Smooth muscle cell of trachea (primary cell): ENCODE measurements around the gene MFF. TPM values are rescaled to one million over a fixed set of nuclear protein-coding genes. Genes with fewer than 3 reads are reported as not detected.

Experiments
- total RNA-seq: library from RNA; depleted of rRNA; stranded (reverse); fragments of >200 nt; gene quantifications from 2 replicates; pipeline ENCODE4 v1.2.1, GENCODE V29; 2014

MFF gene, protein sequence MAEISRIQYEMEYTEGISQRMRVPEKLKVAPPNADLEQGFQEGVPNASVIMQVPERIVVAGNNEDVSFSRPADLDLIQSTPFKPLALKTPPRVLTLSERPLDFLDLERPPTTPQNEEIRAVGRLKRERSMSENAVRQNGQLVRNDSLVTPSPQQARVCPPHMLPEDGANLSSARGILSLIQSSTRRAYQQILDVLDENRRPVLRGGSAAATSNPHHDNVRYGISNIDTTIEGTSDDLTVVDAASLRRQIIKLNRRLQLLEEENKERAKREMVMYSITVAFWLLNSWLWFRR
- 113 and 142 TPM in 2 replicates for total RNA-seq

DNA sequence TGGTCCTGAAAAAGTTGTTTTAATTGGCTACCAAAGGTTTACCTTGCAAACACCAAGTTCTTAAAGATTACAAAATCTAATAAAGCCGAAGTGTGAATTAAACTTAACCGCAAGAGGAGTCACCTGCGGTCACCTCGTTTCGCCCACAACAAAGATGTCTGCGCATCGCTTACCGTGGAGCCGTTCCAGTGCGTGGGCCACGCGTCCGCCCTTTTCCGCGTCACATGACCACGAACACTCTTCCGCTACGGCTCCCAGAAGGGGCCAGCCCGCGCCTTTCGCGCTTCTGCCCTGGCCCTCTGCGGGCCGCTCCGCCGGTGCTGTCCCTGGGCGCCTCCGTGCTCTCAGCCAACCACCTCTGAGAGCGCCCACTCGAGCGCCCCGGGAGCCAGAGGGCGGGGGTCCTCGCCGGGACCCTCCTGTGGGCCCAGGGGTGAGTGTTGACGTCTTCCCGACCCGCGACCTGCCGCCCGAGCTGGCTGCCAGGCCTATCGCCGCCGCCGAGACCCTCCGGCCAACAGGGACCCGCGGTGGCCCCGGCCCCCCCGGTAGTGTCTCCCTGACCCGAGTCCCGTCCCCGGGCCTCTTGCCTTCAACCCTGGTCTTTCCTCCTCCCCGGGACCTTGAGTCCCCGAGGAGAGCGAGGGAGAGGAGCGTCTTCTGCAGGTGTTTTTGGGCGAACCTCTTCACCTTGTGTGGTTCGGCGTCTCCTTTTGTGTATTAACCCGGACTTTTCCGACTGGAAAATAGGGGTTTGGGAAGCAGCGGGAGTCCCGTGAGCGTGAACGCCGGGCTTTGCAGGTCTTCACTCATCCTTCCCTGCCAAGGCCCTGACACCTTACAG is at the start of gene MFF:
Gene MFF (plus strand): TSS at position 257 of the 844 bp plus-strand sequence. CDS start 5,415 bp downstream, outside the sequence.

DNA sequence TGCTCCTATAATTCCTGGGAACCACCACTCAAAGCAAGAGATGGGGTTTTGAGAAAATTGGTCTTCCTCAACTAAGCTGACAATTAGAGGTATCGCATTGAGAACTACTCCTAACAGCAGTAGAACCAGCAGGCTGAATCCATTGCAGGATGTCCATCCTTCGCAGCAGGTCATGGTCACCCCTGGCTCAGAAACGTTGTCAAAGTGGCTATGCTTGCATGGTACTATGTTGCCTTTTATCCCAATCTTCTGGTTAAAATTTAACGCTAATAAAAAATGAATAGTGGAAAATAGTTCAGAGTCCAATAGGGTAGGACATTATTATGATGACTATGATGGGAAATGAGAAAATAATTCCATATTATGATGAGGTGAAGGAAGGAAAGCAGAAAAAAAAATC is 54.0 kb downstream of the MFF start, which contains the start of gene TM4SF20:
Gene TM4SF20 (minus strand): TSS at position 212 of the 400 bp plus-strand sequence. CDS start 38 bp downstream, at position 174.

DNA sequence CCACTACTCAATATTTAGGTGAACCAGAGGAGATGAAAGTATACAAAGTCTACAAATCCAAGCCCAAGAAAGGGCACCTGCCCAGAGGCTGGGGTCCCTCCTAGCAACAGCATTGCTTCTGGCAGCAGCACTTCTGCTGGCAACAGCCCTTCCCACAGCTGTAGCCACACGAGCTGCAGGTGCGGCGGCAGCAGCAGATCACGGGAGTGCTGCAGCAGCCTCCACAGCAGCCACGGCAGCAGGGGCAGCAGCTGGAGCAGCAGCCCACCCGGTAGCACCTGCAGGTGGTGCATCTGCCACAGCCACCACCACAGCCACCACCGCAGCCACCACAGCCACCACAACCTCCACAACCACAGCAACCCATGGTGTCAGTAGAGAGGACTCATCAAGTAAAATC is 62.5 kb downstream of the MFF start, which contains the start of gene SCYGR1:
Gene SCYGR1 (minus strand): TSS at position 367 of the 400 bp plus-strand sequence. CDS start 0 bp downstream, at position 367.

Other genes starting within 250 kb of the MFF start
- gene COL4A4, start 161.0 kb upstream of the MFF start, total RNA-seq = 0.50 and 0.87 TPM in 2 replicates
- gene COL4A3, start 160.6 kb upstream of the MFF start, total RNA-seq = 0.17 and 0.29 TPM in 2 replicates
- 0.33 TPM in 1 of 2 replicates, not detected in the other for gene TM4SF20, start 54.1 kb downstream of the MFF start, total RNA-seq
- not detected in 2 replicates for gene SCYGR1, start 62.7 kb downstream of the MFF start, total RNA-seq
- 36.7 and 70.0 TPM in 2 replicates for gene AGFG1, start 146.9 kb downstream of the MFF start, total RNA-seq